Common myeloid progenitor, CD34-positive (primary cell): ENCODE measurements around the gene KRTAP10-4.
A peak's percentile ranks its signal among the peaks of the same experiment; 100 is the strongest.
"Not testable (repeated sequence)": the region's sequence is repeated elsewhere in the genome, so short reads cannot be mapped to it uniquely, and the experiment has no call there.

Experiments used
- CTCF ChIA-PET: fragments of 350-600 bp; sonication (Branson Sonifier 250); formaldehyde crosslinking; loops from one replicate; lab custom pipeline; 2021; ENCODE audit warnings: antibody characterized with exemption; lab: Charles Lee
- POLR2A ChIA-PET: fragments of 350-600 bp; sonication (Branson Sonifier 250); formaldehyde crosslinking; loops from one replicate; lab custom pipeline; 2021; ENCODE audit warnings: antibody characterized with exemption; lab: Charles Lee
- DNase-seq, 3 donors: peaks; one replicate each; pipeline versions ENCODE4 v3.0.0 to v3.0.0-alpha.2; 2013
- H3K27ac ChIP-seq, 2 experiments: 1 replicate in 1 of 2; 2 replicates in 1 of 2; pipeline ENCODE4 v1.7.0; 2013; ENCODE audit warnings: inconsistent platforms in 2 of 2, low read length in 2 of 2, mild to moderate bottlenecking in 2 of 2, low read depth in 1 of 2, moderate library complexity in 1 of 2; ENCODE audit not compliant: severe bottlenecking in 2 of 2, insufficient read depth in 1 of 2, poor library complexity in 1 of 2
- H3K27me3 ChIP-seq, 5 experiments: replicated peaks in 2 of 5; 1 replicate in 3 of 5; 2 replicates in 2 of 5; pipeline versions ENCODE4 v1.6.1 to v1.7.0; 2013; ENCODE audit warnings: low read length in 4 of 5, mild to moderate bottlenecking in 2 of 5, moderate library complexity in 2 of 5, inconsistent platforms in 1 of 5; ENCODE audit not compliant: insufficient read depth in 5 of 5, control insufficient read depth in 4 of 5
- H3K36me3 ChIP-seq, 4 experiments: 1 replicate in 2 of 4; 2 replicates in 2 of 4; pipeline versions ENCODE4 v1.6.1 to v1.7.0; 2013; ENCODE audit warnings: low read length in 3 of 4, control low read depth in 1 of 4, mild to moderate bottlenecking in 1 of 4; ENCODE audit not compliant: control insufficient read depth in 4 of 4, insufficient read depth in 4 of 4
- H3K4me1 ChIP-seq, 4 experiments: 1 replicate in 3 of 4; 2 replicates in 1 of 4; pipeline versions ENCODE4 v1.6.1 to v1.7.1; 2013; ENCODE audit warnings: low read length in 3 of 4, mild to moderate bottlenecking in 3 of 4, control low read depth in 1 of 4, inconsistent platforms in 1 of 4, moderate library complexity in 1 of 4; ENCODE audit not compliant: control insufficient read depth in 4 of 4, insufficient read depth in 4 of 4; ENCODE audit errors: control extremely low read depth in 1 of 4
- H3K4me3 ChIP-seq, 7 experiments: 1 replicate in 4 of 7; 2 replicates in 3 of 7; pipeline versions ENCODE4 v1.5.1 to v1.7.0; 2013; ENCODE audit warnings: mild to moderate bottlenecking in 7 of 7, low read length in 6 of 7, moderate library complexity in 6 of 7, inconsistent platforms in 2 of 7, low read depth in 2 of 7, control low read depth in 1 of 7; ENCODE audit not compliant: insufficient read depth in 4 of 7, control insufficient read depth in 1 of 7; ENCODE audit errors: extremely low read depth in 1 of 7
- H3K9me3 ChIP-seq, 5 experiments: 1 replicate in 4 of 5; 2 replicates in 1 of 5; pipeline versions ENCODE4 v1.6.1 to v1.7.1; 2013; ENCODE audit warnings: low read length in 4 of 5, mild to moderate bottlenecking in 2 of 5, inconsistent platforms in 1 of 5, low read depth in 1 of 5, moderate library complexity in 1 of 5; ENCODE audit not compliant: control insufficient read depth in 4 of 5, insufficient read depth in 2 of 5; ENCODE audit errors: control extremely low read depth in 1 of 5
- WGBS: methylation state at CpG from one replicate; pipeline ENCODE4 v1.1.5; 2013; ENCODE audit not compliant: insufficient coverage; 5-methylcytosine and 5-hydroxymethylcytosine counted together

The KRTAP10-4 gene

GRCh38 chr21:44558329-44558675 lies 15.2 kb upstream of the KRTAP10-4 start:
- H3K4me1 ChIP-seq, H3K36me3 ChIP-seq, H3K4me3 ChIP-seq, CTCF ChIA-PET, DNase-seq, POLR2A ChIA-PET, H3K27ac ChIP-seq: not testable (repeated sequence)
- 94% methylated on average over 3 of the region's 10 CpGs for WGBS
- Histone ChIP-seq H3K27me3 (peaks cover 0 to 21% (median 6%) of the 10 kb centered on the region in 5 experiments), H3K9me3 (peaks cover 0 to 16% (median 5%) of the 10 kb centered on the region in 5 experiments)

GRCh38 chr21:44558695-44559094 lies 14.8 kb upstream of the KRTAP10-4 start, which contains the start of gene KRTAP10-3:
TSS of gene KRTAP10-3 (minus strand) at chr21:44558795. CDS start at chr21:44558715, 80 bp downstream.
- Histone ChIP-seq H3K4me1 (no peaks in the 10 kb centered on the region), H3K36me3 (no peaks in the 10 kb centered on the region), H3K27ac (no peak within 1 kb of the TSS), H3K4me3 (no peak within 1 kb of the TSS), H3K27me3 (peaks cover 0 to 21% (median 6%) of the 10 kb centered on the region in 5 experiments), H3K9me3 (peaks cover under 1 to 16% (median 5%) of the 10 kb centered on the region in 5 experiments)
- WGBS = 81% methylated on average over 5 of the region's 5 CpGs
- no peak for DNase-seq
- CTCF ChIA-PET = no interaction called here
- POLR2A ChIA-PET = no interaction called here

GRCh38 chr21:44564099-44564498 lies 9.4 kb upstream of the KRTAP10-4 start:
- no peaks in the 10 kb centered on the region for H3K36me3 ChIP-seq
- H3K27me3 ChIP-seq = no peaks in the 10 kb centered on the region
- H3K4me1 ChIP-seq = peaks cover 0 to 8% (median 2%) of the 10 kb centered on the region in 4 experiments
- WGBS = no CpG with 5 or more reads among the region's 1 CpG
- no peak overlapping the region for H3K27ac ChIP-seq
- DNase-seq = no peak
- CTCF ChIA-PET = no interaction called here
- H3K4me3 ChIP-seq = no peak overlapping the region
- H3K9me3 ChIP-seq = peaks cover 2 to 17% (median 4%) of the 10 kb centered on the region in 5 experiments
- POLR2A ChIA-PET = no interaction called here

- ChIA-PET POLR2A (no interaction called here), CTCF (interaction anchor here (0.6 kb wide), 1 partner anchor 25 kb away, joined by 4 read pairs; no protein-coding TSS in a partner anchor)
- Histone ChIP-seq H3K27me3 (peaks cover 0 to 3% (median 0%) of the 10 kb centered on the region in 5 experiments), H3K4me3 (no peak overlapping the region), H3K9me3 (peaks cover 0 to 8% (median 2%) of the 10 kb centered on the region in 5 experiments), H3K4me1 (peaks cover 0 to 8% (median 2%) of the 10 kb centered on the region in 4 experiments), H3K27ac (no peak overlapping the region), H3K36me3 (no peaks in the 10 kb centered on the region)
- no CpG with 5 or more reads among the region's 1 CpG for WGBS
- peak in 2 of 3 donors; percentile 12 to 17 for DNase-seq
These were observed 8.5 kb upstream of the KRTAP10-4 start for GRCh38 chr21:44564886-44565598.

- DNase-seq = peak; percentile 74 to 88 (median 84)
- Histone ChIP-seq H3K27ac (peak overlapping the region; percentile 2 to 50), H3K36me3 (no peaks in the 10 kb centered on the region), H3K4me3 (no peak overlapping the region), H3K4me1 (peaks cover 0 to 8% (median 2%) of the 10 kb centered on the region in 4 experiments), H3K27me3 (peaks cover 0 to 3% (median 0%) of the 10 kb centered on the region in 5 experiments), H3K9me3 (peaks cover 1 to 16% (median 5%) of the 10 kb centered on the region in 5 experiments)
- ChIA-PET POLR2A (no interaction called here), CTCF (no interaction called here)
- WGBS = no CpG with 5 or more reads among the region's 1 CpG
These were observed 7.1 kb upstream of the KRTAP10-4 start for GRCh38 chr21:44566403-44566802.

- Histone ChIP-seq H3K4me3 (no peak overlapping the region), H3K27ac (no peak overlapping the region), H3K4me1 (peaks cover 0 to 8% (median 2%) of the 10 kb centered on the region in 4 experiments), H3K27me3 (peaks cover 0 to 4% (median 2%) of the 10 kb centered on the region in 5 experiments), H3K36me3 (no peaks in the 10 kb centered on the region), H3K9me3 (peaks cover under 1 to 17% (median 6%) of the 10 kb centered on the region in 5 experiments)
- WGBS = 92% methylated on average over 18 of the region's 18 CpGs
- ChIA-PET CTCF (no interaction called here), POLR2A (no interaction called here)
- no peak for DNase-seq
These were observed 5.9 kb upstream of the KRTAP10-4 start for GRCh38 chr21:44567481-44568171.
